Measurements from ENCODE around the gene CRACDL. TPM values are rescaled to one million over a fixed set of nuclear protein-coding genes. Genes with fewer than 3 reads are reported as not detected.
A peak's percentile ranks its signal among the peaks of the same experiment; 100 is the strongest.

CRACDL gene
- total RNA-seq, 4 donors from 2014 or later = 10.9 to 22.6 (median 14.0) TPM

DNA sequence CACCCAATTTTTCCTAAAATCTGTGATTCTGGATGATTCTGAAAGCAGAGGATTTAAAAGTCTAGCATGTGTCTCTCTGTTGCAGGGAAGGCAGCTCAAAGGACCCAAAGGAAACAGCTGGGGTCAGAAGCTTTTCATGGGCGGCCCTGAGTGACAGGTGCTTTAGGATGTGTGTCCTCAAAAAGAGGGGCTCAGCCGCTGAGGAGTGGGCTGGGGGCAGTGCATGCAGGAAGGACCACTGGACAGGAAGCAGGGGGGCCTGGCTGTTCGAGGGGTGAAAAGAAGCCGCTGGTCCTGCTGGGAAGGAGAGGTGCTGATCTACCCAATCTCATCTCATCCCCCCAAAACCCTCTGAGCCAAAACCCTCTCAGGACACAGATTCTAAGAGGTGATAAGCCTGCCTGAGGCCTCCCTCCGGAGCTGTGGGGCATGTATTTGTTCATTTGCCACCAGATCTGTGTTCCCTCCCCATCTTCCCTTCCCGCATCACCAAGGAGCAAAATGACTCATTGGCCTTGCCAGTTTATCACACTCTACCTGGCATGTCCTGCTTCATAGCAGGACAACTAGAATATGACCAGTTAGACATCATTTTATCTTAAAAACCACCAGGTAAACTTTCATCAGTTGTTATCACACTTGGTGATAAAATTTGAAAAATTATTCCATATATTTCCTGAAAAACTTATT, 106.3 kb downstream of the CRACDL start:
- TF ChIP-seq CTCF (IDR thresholded peaks at IDR 0.05) (no peak), POLR2A (IDR thresholded peaks at IDR 0.05) (no peak)
- WGBS, 2 donors = 85 to 87% methylated on average over 6 of the region's 6 CpGs
- H3K4me3 ChIP-seq (ENCODE audit: low read depth, poor library complexity, severe bottlenecking) = no peak overlapping the region
- intact Hi-C loops (cut with DNase I; ENCODE audit: low total_unique reads) = no loop called here
- peak in 1 of 2 donors; percentile 76 for DNase-seq (ENCODE audit: low spot score in 2 of 2)

- H3K4me3 ChIP-seq (ENCODE audit: low read depth, poor library complexity, severe bottlenecking) = no peak overlapping the region
- WGBS, 2 donors = 69 to 76% methylated on average over 5 of the region's 5 CpGs
- peak in 1 of 2 donors; percentile 70 for DNase-seq (ENCODE audit: low spot score in 2 of 2)
- TF ChIP-seq POLR2A (IDR thresholded peaks at IDR 0.05) = no peak
- TF ChIP-seq CTCF (IDR thresholded peaks at IDR 0.05) = no peak
- intact Hi-C loops (cut with DNase I; ENCODE audit: low total_unique reads) = no loop called here
These were observed 107.1 kb downstream of the CRACDL start for GRCh38 chr2:98828793-98829371.

GRCh38 chr2:98828369-98828744, 107.7 kb downstream of the CRACDL start:
- 84 to 91% methylated on average over 7 of the region's 7 CpGs for WGBS, 2 donors
- intact Hi-C loops (cut with DNase I; ENCODE audit: low total_unique reads) = no loop called here
- TF ChIP-seq POLR2A (IDR thresholded peaks at IDR 0.05) (no peak), CTCF (IDR thresholded peaks at IDR 0.05) (no peak)

DNA sequence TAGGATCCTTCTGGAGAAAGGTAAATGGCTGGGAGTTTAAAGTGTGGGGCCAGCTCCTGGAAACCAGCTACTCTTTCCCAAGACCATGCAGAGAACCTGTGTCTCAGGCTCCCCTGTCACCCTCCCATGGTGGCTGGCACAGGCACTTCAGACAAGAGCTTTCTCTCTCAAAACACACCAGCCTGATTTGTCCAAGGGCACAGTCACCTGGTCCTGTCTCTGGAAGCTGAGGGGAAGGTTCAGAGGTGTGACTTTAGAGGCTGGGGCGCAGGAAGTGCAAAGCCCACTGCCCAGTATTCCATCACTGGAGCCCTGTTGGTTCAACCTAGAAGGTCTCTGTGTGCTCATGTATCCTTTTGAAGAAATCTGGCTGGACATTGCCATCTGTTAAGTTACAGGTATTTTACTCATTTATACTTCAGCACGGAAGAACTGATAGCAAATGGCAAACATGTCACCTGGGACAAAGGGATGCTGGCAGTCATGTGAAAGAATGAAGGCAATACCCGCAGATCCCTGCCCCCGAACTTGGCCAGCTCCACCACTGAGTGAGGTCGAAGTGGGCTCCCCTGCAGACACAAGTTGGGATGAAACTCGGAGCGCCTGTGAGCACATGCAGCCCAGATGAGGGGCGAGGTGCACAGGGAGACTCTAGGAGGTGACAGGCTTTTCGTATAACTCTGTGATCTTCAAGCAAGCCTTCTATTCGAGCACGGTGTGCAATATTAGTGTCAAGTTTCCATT, 108.2 kb downstream of the CRACDL start:
- DNase-seq (ENCODE audit: low spot score in 2 of 2) = peak in 1 of 2 donors; percentile 74
- no peak overlapping the region for H3K4me3 ChIP-seq (ENCODE audit: low read depth, poor library complexity, severe bottlenecking)
- intact Hi-C loops (cut with DNase I; ENCODE audit: low total_unique reads) = no loop called here
- no peak for TF ChIP-seq POLR2A (IDR thresholded peaks at IDR 0.05)
- TF ChIP-seq CTCF (IDR thresholded peaks at IDR 0.05) = no peak
- WGBS, 2 donors = 78 to 86% methylated on average over 11 of the region's 11 CpGs

More at GRCh38 chr2:98828369-98828744, 107.7 kb downstream of the CRACDL start:
- no peak overlapping the region for H3K4me3 ChIP-seq (ENCODE audit: low read depth, poor library complexity, severe bottlenecking)
- no peak for DNase-seq (ENCODE audit: low spot score in 2 of 2)

GRCh38 chr2:98826856-98827255, 109.2 kb downstream of the CRACDL start:
- WGBS, 2 donors = 86 to 92% methylated on average over 14 to 15 of the region's 15 CpGs
- no peak for TF ChIP-seq CTCF (IDR thresholded peaks at IDR 0.05)
- peak in 1 of 2 donors; percentile 66 for DNase-seq (ENCODE audit: low spot score in 2 of 2)
- intact Hi-C loops (cut with DNase I; ENCODE audit: low total_unique reads) = no loop called here
- H3K4me3 ChIP-seq (ENCODE audit: low read depth, poor library complexity, severe bottlenecking) = no peak overlapping the region
